Activated CD8-positive, alpha-beta T cell treated with anti-CD3 and anti-CD28 coated beads, Interleukin-2, amount 10 ng/mL, durations not matched to agents 7 days and 5 days (primary cell): ENCODE data around the gene FBN1. TPM values are rescaled to one million over a fixed set of nuclear protein-coding genes. Genes with fewer than 3 reads are reported as not detected.

ENCODE experiments used
- ATAC-seq: fragments of 150-1000 bp; cut with Tn5 transposase; one replicate; pipeline ENCODE4 v1.10.0; 2021; ENCODE audit warnings: moderate library complexity
- CTCF ChIA-PET: fragments of 350-600 bp; sonication (Branson Sonifier 250); formaldehyde crosslinking; loops from one replicate; lab custom pipeline; 2021; ENCODE audit warnings: antibody characterized with exemption; lab: Charles Lee
- POLR2A ChIA-PET: fragments of 350-600 bp; sonication (Branson Sonifier 250); formaldehyde crosslinking; loops from one replicate; lab custom pipeline; 2021; ENCODE audit warnings: antibody characterized with exemption; lab: Charles Lee
- DNase-seq: peaks from one replicate; pipeline ENCODE4 v3.0.0-alpha.2; 2020
- H3K27ac Mint-ChIP-seq: one replicate; pipeline ENCODE4 v1.8.0; 2021; ENCODE audit warnings: mild to moderate bottlenecking, mixed read lengths
- H3K27me3 Mint-ChIP-seq: one replicate; pipeline ENCODE4 v1.8.0; 2021; ENCODE audit warnings: low read depth, mixed read lengths
- H3K36me3 Mint-ChIP-seq: one replicate; pipeline ENCODE4 v1.8.0; 2021; ENCODE audit warnings: low read depth, mixed read lengths
- H3K4me1 Mint-ChIP-seq: one replicate; pipeline ENCODE4 v1.8.0; 2021; ENCODE audit warnings: low read depth, mixed read lengths
- H3K4me3 Mint-ChIP-seq: one replicate; pipeline ENCODE4 v1.8.0; 2021; ENCODE audit warnings: mild to moderate bottlenecking, mixed read lengths
- H3K9me3 Mint-ChIP-seq: one replicate; pipeline ENCODE4 v1.8.0; 2022; ENCODE audit warnings: mixed read lengths; ENCODE audit not compliant: insufficient read depth
- total RNA-seq, 2 experiments: library from RNA; stranded (reverse); gene quantifications; one replicate each; pipeline ENCODE4 v1.2.3, GENCODE V29; 2021

The FBN1 gene
- total RNA-seq, 2 experiments from 2014 or later: 0.81 to 1.3 TPM

DNA sequence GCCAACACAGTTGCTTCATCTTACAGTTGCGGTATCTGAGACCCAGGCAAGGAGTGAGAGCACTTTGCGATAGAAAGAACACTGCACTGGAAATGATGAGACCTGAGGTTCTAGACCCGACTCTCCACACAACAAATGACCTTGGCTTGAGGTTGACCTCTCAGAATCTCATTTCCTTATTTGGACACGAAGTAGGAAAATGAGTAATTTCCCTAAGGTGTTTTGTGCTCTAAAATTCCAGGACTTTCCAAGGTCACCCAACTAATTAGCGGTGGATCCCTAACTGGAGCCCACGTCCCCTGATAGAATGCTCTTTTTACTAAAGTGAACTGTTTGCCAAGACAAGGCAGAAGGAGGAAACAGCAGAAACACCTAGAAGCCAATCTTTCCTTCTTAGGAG lies 26.7 kb upstream of the FBN1 start:
- ATAC-seq (no peak), DNase-seq (no peak)
- H3K4me1 Mint-ChIP-seq: no peaks in the 10 kb centered on the region
- H3K36me3 Mint-ChIP-seq: no peaks in the 10 kb centered on the region
- no peak overlapping the region for H3K4me3 Mint-ChIP-seq
- no peak overlapping the region for H3K27ac Mint-ChIP-seq
- H3K9me3 Mint-ChIP-seq: no peaks in the 10 kb centered on the region
- CTCF ChIA-PET: no interaction called here
- POLR2A ChIA-PET: no interaction called here
- H3K27me3 Mint-ChIP-seq: peaks cover 2% of the 10 kb centered on the region

DNA sequence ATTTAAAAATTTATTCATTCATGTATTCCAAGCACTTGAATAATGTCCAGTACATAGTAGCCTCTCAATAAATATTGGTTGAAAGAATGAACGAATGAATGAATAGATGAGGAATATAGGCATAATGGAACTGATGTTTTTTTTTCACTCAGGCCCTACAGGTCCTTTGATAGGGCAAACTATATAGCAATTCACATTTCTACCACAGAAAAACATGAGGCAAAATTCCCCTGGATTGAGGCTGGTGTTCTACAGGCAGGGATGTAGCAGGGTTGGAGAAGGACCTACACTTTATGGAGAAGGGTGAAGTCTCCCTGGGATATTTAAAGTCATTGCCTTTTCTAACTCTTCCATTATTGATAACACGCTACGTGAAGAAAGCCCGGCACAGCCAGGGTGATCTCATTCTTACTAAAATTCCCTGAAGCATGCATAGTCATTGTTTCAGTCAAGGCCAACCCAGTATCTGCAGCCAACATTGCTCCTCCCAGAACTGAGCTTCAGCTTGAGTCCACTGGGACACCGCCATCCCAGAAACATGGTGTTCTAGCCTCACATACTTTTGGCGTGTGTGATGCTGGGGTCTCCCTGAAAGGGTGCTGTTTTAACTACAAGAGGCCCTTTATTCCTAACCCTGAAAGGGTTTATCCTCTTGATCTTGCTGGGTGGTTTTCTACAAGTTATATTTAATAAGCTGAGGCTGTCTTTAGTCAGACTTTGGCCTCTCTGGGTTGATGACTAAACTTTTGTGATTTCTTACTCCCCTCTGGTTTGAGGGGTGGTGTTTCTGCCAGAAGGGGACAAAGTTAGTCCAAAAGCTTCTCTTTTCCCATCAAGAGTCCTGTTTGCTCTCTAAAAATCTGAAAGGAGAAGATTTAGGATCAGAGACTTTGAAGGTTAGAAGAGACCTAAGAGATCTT lies 25.9 kb upstream of the FBN1 start:
- no peaks in the 10 kb centered on the region for H3K36me3 Mint-ChIP-seq
- ATAC-seq: no peak
- no peaks in the 10 kb centered on the region for H3K4me1 Mint-ChIP-seq
- peaks cover 2% of the 10 kb centered on the region for H3K27me3 Mint-ChIP-seq
- POLR2A ChIA-PET: no interaction called here
- H3K9me3 Mint-ChIP-seq: no peaks in the 10 kb centered on the region
- no peak overlapping the region for H3K4me3 Mint-ChIP-seq
- no peak overlapping the region for H3K27ac Mint-ChIP-seq
- CTCF ChIA-PET: interaction anchor here (0.6 kb wide), 1 partner anchor 245 kb away, joined by 3 read pairs; no protein-coding TSS in a partner anchor
- no peak for DNase-seq

DNA sequence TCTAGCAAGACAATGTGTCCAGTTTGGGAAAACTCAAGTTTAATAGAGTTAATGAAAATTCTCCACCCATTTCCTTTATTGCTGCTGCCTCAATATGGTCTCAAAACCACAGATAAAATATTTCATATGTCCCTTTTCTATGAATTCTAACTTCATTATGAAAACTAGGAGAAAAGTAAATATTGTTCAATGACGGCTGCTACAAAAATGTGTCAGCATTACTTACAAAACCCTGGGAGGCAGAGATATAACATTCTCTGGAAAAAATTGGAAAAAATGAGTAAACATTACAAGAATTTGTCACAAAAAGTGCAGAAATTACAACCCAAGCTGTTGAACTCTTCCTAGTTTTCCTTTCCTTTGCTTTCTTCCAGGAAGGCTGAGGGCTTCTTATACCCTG lies 22.2 kb upstream of the FBN1 start:
- Mint-ChIP-seq H3K9me3 (no peaks in the 10 kb centered on the region), H3K36me3 (no peaks in the 10 kb centered on the region), H3K4me1 (no peaks in the 10 kb centered on the region), H3K4me3 (no peak overlapping the region), H3K27me3 (peaks cover 2% of the 10 kb centered on the region), H3K27ac (no peak overlapping the region)
- DNase-seq: no peak
- CTCF ChIA-PET: no interaction called here
- POLR2A ChIA-PET: no interaction called here
- no peak for ATAC-seq

DNA sequence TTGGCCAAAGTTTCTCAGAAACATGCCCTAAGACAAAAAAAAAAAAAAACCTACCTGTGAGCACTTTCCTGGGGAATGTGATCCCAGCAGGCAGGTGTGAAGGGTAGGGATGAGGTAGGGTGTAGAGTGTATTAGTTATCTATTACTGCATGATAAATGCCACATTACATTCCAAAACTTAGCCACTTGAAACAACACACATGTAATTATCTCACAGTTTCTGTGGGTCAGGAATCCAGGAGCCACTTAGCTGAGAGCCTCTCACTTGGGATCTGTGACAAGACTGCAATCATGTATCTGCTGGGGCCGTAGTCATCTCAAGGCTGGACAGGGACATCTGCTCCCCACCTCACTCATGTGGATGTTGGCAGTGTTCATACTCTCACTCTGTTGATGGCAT lies 18.9 kb upstream of the FBN1 start:
- ChIA-PET CTCF (no interaction called here), POLR2A (no interaction called here)
- Mint-ChIP-seq H3K36me3 (no peaks in the 10 kb centered on the region), H3K27ac (no peak overlapping the region), H3K4me3 (no peak overlapping the region), H3K27me3 (peaks cover 3% of the 10 kb centered on the region), H3K4me1 (no peaks in the 10 kb centered on the region), H3K9me3 (no peaks in the 10 kb centered on the region)
- ATAC-seq: no peak
- DNase-seq: no peak

DNA sequence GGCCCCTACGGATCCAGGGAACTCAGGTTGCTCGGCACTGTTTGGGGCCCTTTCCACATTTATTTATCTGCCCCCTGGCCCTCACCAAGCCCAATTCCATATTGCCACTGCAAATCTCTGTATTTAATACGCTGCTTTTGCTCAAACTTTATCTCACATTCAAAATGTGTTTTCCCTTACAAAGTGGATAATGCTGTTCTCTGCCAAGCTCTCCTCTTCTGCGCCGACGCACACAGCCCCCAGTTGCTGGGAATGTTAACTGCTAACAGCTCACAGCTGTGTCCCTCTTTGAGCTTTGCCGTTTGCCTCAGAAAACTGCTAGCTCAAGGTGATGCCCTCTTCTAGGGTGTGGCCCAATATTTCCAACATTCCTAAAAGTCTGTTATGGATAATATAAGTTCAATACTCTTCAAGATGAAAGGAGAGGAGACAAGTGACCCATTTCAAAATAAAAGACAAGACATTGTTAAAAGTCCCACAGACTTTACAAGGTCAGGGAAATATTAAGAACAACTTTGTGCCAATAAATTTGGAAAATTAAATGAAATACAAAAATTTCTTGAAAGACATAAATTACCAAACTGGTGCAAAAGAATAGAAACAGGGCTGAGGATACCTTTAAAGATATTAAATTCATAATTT lies 12.6 kb upstream of the FBN1 start:
- Mint-ChIP-seq H3K27me3 (peaks cover 17% of the 10 kb centered on the region), H3K36me3 (no peaks in the 10 kb centered on the region)
- no peak for ATAC-seq

DNA sequence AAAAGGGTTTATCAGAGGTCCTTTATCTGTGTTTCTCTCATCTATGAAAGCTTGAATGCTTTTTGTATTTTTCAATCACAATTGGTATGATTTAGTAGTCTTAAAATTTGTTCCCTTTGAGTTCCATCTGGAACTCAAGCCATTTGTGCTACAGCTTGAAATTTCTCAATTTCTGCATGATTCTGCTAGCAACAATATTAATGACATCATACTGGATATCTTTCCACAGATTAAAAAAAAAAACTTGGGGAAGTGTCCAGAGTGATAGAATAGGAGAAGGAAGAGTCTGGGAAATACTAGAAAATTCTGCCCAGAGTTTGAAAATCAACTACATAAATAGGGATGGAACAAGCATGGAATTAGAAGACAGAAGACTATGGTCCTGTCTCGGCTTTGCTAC lies 9.3 kb upstream of the FBN1 start:
- Mint-ChIP-seq H3K27me3 (peaks cover 19% of the 10 kb centered on the region), H3K4me3 (no peak overlapping the region), H3K27ac (no peak overlapping the region), H3K9me3 (no peaks in the 10 kb centered on the region), H3K36me3 (no peaks in the 10 kb centered on the region), H3K4me1 (no peaks in the 10 kb centered on the region)
- CTCF ChIA-PET: no interaction called here
- ATAC-seq (no peak), DNase-seq (no peak)
- POLR2A ChIA-PET: no interaction called here

More for the DNA sequence above, 12.6 kb upstream of the FBN1 start:
- no peak for DNase-seq
- H3K9me3 Mint-ChIP-seq: no peaks in the 10 kb centered on the region
- no peak overlapping the region for H3K27ac Mint-ChIP-seq
- H3K4me1 Mint-ChIP-seq: no peaks in the 10 kb centered on the region
- ChIA-PET POLR2A (no interaction called here), CTCF (interaction anchor here (0.7 kb wide), 1 partner anchor 17 kb away, joined by 3 read pairs; no protein-coding TSS in a partner anchor)
- no peak overlapping the region for H3K4me3 Mint-ChIP-seq

DNA sequence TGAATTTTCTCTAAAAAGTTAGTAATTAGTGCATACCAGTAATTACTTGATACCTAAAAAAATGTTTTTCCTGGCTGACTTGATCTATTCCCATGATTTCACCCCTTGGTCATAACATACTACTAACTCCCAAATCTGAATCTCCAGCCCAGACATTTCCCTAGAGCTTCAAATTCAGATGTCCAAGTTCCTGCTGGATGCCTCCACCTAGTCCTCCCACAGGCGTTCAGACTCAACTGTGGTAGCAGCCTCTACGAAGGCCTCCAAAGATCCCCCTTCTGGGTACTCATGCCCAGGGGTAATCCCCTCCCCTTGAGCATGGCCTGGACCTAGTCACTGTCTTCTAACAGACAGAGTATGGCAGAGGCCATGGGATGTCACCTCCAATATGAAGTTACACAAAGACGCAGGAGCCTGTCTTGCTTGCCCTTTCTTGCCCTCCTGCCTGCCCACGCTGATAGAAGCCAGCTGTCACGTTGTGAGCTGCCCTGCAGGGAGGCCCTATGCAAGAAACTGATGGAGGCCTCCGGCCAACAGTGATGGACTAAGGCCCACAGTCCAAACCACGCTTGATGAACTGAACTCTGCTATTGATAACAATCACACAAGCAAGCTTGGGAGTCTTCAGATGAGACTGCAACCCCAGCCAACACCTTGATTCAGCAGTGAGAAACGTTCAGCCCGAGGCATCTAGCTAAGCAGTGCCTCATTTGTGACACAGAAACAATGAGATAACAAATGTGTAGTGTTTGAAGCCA lies 8.6 kb upstream of the FBN1 start:
- Mint-ChIP-seq H3K9me3 (no peaks in the 10 kb centered on the region), H3K4me1 (no peaks in the 10 kb centered on the region), H3K36me3 (no peaks in the 10 kb centered on the region), H3K4me3 (no peak overlapping the region), H3K27ac (no peak overlapping the region), H3K27me3 (peaks cover 17% of the 10 kb centered on the region)
- ChIA-PET CTCF (interaction anchor here (0.6 kb wide), 1 partner anchor 64 kb away, joined by 3 read pairs; no protein-coding TSS in a partner anchor), POLR2A (no interaction called here)
- ATAC-seq (no peak), DNase-seq (no peak)

DNA sequence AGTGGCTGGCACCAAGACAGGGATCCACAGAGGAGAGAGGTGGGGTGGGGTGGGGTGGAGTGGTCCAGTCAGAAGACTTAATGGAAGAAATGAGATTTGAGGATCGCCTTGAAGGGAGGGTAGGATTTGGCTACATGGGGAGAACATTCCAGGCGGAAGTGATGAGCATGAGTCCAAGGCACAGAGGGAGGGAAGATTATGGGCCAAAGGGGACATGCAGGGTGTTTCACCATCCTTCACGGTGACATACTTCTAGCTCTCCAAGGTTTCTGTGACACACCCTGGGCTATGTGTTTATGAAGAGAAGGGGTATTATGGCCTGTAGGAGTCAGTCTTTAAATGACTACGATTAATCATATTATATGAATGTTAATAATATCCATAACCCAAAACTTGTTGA lies 7.7 kb upstream of the FBN1 start:
- Mint-ChIP-seq H3K4me3 (no peak overlapping the region), H3K27ac (no peak overlapping the region)

DNA sequence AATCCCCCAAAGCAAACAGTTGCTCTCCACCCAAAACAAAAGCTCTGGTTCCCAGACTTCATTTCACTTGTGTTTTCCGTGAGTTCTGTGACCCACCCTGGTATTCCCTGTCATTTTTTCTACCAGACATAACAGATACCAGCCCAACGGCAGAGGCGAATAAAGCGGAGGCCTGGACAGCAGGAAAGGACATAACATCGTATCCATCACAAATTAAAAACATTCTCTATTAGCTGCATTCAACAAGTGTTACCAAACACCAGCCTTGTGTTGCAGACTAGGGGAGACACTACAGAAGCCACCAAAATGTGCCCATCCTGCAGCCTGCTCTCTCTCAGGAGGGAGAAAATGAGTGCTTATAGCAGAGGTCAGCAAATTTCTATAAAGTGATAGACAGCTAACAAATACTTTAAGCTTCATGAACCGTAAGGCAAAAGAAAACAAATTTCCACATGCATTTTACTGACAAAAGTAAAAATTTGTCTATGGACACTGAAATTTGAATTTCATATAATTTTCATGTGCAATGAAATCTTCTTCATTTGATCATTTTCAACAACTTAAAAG lies 7.1 kb upstream of the FBN1 start:
- peaks cover 20% of the 10 kb centered on the region for H3K27me3 Mint-ChIP-seq
- no peaks in the 10 kb centered on the region for H3K36me3 Mint-ChIP-seq
- no peaks in the 10 kb centered on the region for H3K4me1 Mint-ChIP-seq
- H3K27ac Mint-ChIP-seq: no peak overlapping the region
- no peaks in the 10 kb centered on the region for H3K9me3 Mint-ChIP-seq
- ChIA-PET POLR2A (no interaction called here), CTCF (no interaction called here)
- no peak overlapping the region for H3K4me3 Mint-ChIP-seq
- DNase-seq (no peak), ATAC-seq (no peak)

More for the DNA sequence above, 7.7 kb upstream of the FBN1 start:
- H3K4me1 Mint-ChIP-seq: no peaks in the 10 kb centered on the region
- DNase-seq (no peak), ATAC-seq (no peak)
- ChIA-PET POLR2A (no interaction called here), CTCF (interaction anchor here (0.6 kb wide), 1 partner anchor 65 kb away, joined by 3 read pairs; no protein-coding TSS in a partner anchor)
- H3K36me3 Mint-ChIP-seq: no peaks in the 10 kb centered on the region
- peaks cover 19% of the 10 kb centered on the region for H3K27me3 Mint-ChIP-seq
- H3K9me3 Mint-ChIP-seq: no peaks in the 10 kb centered on the region

DNA sequence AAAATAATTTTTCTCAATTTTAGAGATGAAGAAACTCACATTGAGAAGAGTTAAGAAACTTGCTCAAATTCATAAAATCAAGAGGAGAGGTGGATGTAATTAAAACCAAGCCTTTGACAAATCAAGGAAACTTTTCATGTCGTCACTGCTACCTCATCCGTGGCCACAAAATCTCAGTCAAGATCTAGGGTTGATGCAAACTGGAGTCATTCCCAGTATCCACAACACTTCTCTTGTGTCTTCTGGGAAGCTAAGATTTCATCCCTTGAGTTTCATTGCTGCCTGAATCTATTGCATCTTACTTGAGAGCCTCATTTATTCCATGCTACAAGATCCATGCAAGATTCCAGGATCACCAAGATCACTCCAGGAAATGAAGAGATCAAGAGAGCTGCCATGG lies 5.4 kb upstream of the FBN1 start:
- Mint-ChIP-seq H3K36me3 (no peaks in the 10 kb centered on the region), H3K4me1 (no peaks in the 10 kb centered on the region), H3K9me3 (no peaks in the 10 kb centered on the region), H3K27me3 (peaks cover 25% of the 10 kb centered on the region), H3K27ac (no peak overlapping the region), H3K4me3 (no peak overlapping the region)
- ChIA-PET CTCF (interaction anchor here (1.5 kb wide), 1 partner anchor 9 kb away, joined by 3 read pairs; no protein-coding TSS in a partner anchor), POLR2A (no interaction called here)
- DNase-seq: no peak
- ATAC-seq: no peak

DNA sequence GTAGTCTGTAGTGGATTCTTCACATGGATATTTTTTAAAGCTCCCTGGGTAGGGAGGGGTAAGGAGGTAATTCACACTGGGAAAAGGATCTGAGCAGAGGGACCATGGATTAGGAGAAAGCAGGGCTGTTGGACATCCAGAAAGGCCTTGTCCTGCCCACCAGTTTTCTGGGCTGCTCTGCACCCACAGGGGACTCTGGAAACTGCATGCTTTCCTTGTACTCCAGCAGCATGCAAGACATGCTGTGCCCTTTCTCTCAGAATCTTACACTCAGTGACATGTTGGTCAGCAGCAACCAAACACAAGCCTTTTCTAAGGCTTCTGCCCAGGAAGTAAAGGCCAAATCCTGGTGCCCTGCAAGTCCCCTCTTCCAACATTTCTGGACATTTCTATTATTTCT lies 2.5 kb upstream of the FBN1 start:
- CTCF ChIA-PET: no interaction called here
- no peaks in the 10 kb centered on the region for H3K36me3 Mint-ChIP-seq
- no peaks in the 10 kb centered on the region for H3K9me3 Mint-ChIP-seq
- POLR2A ChIA-PET: no interaction called here
- peaks cover 2% of the 10 kb centered on the region for H3K4me1 Mint-ChIP-seq
- ATAC-seq (no peak), DNase-seq (no peak)
- H3K27me3 Mint-ChIP-seq: peaks cover 40% of the 10 kb centered on the region
- no peak overlapping the region for H3K27ac Mint-ChIP-seq
- no peak overlapping the region for H3K4me3 Mint-ChIP-seq
